Fibroblast of pulmonary artery (primary cell): Measurements from ENCODE around the gene CELF4.

Experiments used
- DNase-seq: peaks from one replicate; pipeline ENCODE4 v3.0.0-alpha.2; 2010; ENCODE audit warnings: low read depth
- H3K4me3 ChIP-seq: replicated peaks from 2 replicates; pipeline ENCODE4 v1.5.1; 2011; ENCODE audit warnings: low read depth, mild to moderate bottlenecking, control low read depth, low read length, moderate library complexity
- CTCF ChIP-seq: IDR thresholded peaks from 2 replicates; pipeline ENCODE4 v1.5.1; 2011; ENCODE audit warnings: mild to moderate bottlenecking, control low read depth, low read length, inconsistent platforms; ENCODE audit errors: missing control alignments

CELF4 gene

GRCh38 chr18:37538526-37539205 lies 26.9 kb downstream of the CELF4 start:
- no peak for DNase-seq
- TF ChIP-seq CTCF, result no peak
- H3K4me3 ChIP-seq, result no peak overlapping the region

- peak; percentile 71 for DNase-seq
- H3K4me3 ChIP-seq, result no peak overlapping the region
- TF ChIP-seq CTCF, result peak; percentile 73
These were observed 27.6 kb downstream of the CELF4 start for GRCh38 chr18:37537868-37538525.

GRCh38 chr18:37536656-37537055 lies 28.9 kb downstream of the CELF4 start:
- DNase-seq, result no peak
- H3K4me3 ChIP-seq, result no peak overlapping the region
- no peak for TF ChIP-seq CTCF

- DNase-seq, result peak; percentile 73
- no peak overlapping the region for H3K4me3 ChIP-seq
- TF ChIP-seq CTCF, result no peak
These were observed 29.6 kb downstream of the CELF4 start for GRCh38 chr18:37535968-37536367.

GRCh38 chr18:37534627-37535026 lies 31.0 kb downstream of the CELF4 start:
- no peak for TF ChIP-seq CTCF
- no peak overlapping the region for H3K4me3 ChIP-seq
- DNase-seq, result no peak

GRCh38 chr18:37533647-37534584 lies 31.7 kb downstream of the CELF4 start:
- peak; percentile 41 for TF ChIP-seq CTCF
- DNase-seq, result no peak
- H3K4me3 ChIP-seq, result no peak overlapping the region
